Right lobe of liver (tissue), 4 donors: ENCODE results near the gene SYNE1.

Experiments
- POLR2A ChIP-seq: fragments of 450-650 bp; IDR thresholded peaks from one replicate; pipeline ENCODE4 v1.6.1; 2017; ENCODE audit warnings: antibody characterized with exemption, mild to moderate bottlenecking
- TF ChIP-seq, protein P1 (sequence below), 4 donors: fragments of 200-600 bp in 3 of 4; fragments of 450-650 bp in 1 of 4; IDR thresholded peaks; one replicate each; pipeline versions ENCODE4 v1.5.1 to v1.8.0; 2016 to 2022; ENCODE audit warnings: antibody characterized with exemption in 4 of 4, mild to moderate bottlenecking in 2 of 4
- donor health status: DM: no; HTN: no; CAD: no.
- donor health status: DM: no; HTN: no; CAD: no.
- donor health status: DM: no; HTN: yes; CAD: no.

- TF ChIP-seq, protein P1, sequence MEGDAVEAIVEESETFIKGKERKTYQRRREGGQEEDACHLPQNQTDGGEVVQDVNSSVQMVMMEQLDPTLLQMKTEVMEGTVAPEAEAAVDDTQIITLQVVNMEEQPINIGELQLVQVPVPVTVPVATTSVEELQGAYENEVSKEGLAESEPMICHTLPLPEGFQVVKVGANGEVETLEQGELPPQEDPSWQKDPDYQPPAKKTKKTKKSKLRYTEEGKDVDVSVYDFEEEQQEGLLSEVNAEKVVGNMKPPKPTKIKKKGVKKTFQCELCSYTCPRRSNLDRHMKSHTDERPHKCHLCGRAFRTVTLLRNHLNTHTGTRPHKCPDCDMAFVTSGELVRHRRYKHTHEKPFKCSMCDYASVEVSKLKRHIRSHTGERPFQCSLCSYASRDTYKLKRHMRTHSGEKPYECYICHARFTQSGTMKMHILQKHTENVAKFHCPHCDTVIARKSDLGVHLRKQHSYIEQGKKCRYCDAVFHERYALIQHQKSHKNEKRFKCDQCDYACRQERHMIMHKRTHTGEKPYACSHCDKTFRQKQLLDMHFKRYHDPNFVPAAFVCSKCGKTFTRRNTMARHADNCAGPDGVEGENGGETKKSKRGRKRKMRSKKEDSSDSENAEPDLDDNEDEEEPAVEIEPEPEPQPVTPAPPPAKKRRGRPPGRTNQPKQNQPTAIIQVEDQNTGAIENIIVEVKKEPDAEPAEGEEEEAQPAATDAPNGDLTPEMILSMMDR (IDR thresholded peaks at IDR 0.05): no peak
- no peak for TF ChIP-seq POLR2A
Measured at GRCh38 chr6:152195896-152196295, 441.3 kb downstream of the SYNE1 start.
